HL-60 (cell line): ENCODE results near the gene CDC25C.
"Not testable (repeated sequence)": the region's sequence is repeated elsewhere in the genome, so short reads cannot be mapped to it uniquely, and the experiment has no call there.

Source experiments
- DNase-seq, 2 experiments: peaks; one replicate each; pipeline ENCODE4 v3.0.0-alpha.2; 2010 to 2020; ENCODE audit warnings: low read depth in 1 of 2, low spot score in 1 of 2
- H3K27ac ChIP-seq: fragments of 250-450 bp; sonication (Bioruptor Pico); replicated peaks from 2 replicates; pipeline ENCODE4 v1.5.1; 2020; ENCODE audit warnings: mild to moderate bottlenecking, moderate library complexity
- H3K27me3 ChIP-seq: fragments of 250-450 bp; sonication (Bioruptor Pico); 2 replicates; pipeline ENCODE4 v1.5.1; 2021; ENCODE audit warnings: mild to moderate bottlenecking, moderate library complexity; ENCODE audit not compliant: insufficient read depth, poor library complexity, severe bottlenecking
- H3K4me3 ChIP-seq: replicated peaks from 2 replicates; pipeline ENCODE4 v1.5.1; 2011; ENCODE audit warnings: mild to moderate bottlenecking, control low read depth, low read length; ENCODE audit not compliant: insufficient read depth
- CTCF ChIP-seq: IDR thresholded peaks from one replicate; pipeline ENCODE4 v1.5.1; 2011; ENCODE audit warnings: low read length, control low read depth, inconsistent platforms; ENCODE audit not compliant: insufficient read depth
- GABPA ChIP-seq: IDR thresholded peaks from 2 replicates; pipeline ENCODE4 v1.6.1; 2012; ENCODE audit warnings: low read depth
- POLR2AphosphoS5 ChIP-seq: IDR thresholded peaks from 2 replicates; pipeline ENCODE4 v1.6.1; 2012; ENCODE audit warnings: low read depth
- REST ChIP-seq: IDR thresholded peaks from 2 replicates; pipeline ENCODE4 v1.6.1; 2012; ENCODE audit warnings: low read depth; ENCODE audit not compliant: insufficient replicate concordance
- SPI1 ChIP-seq: IDR thresholded peaks from 2 replicates; pipeline ENCODE4 v1.6.1; 2012; ENCODE audit warnings: low read depth, mild to moderate bottlenecking, borderline replicate concordance

CDC25C gene

GRCh38 chr5:138330813-138331448 is 673 bp downstream of the CDC25C start:
- H3K27ac ChIP-seq, result peak overlapping the region; percentile 76
- no peaks in the 10 kb centered on the region for H3K27me3 ChIP-seq
- TF ChIP-seq GABPA, result no peak
- no peak for TF ChIP-seq REST
- no peak for TF ChIP-seq CTCF
- TF ChIP-seq POLR2AphosphoS5, result no peak
- no peak for TF ChIP-seq SPI1
- peak overlapping the region; percentile 42 for H3K4me3 ChIP-seq
- no peak for DNase-seq

- H3K27ac ChIP-seq, DNase-seq, H3K4me3 ChIP-seq, H3K27me3 ChIP-seq: not testable (repeated sequence)
These were observed 13.4 kb downstream of the CDC25C start for GRCh38 chr5:138318211-138318610.

GRCh38 chr5:138316355-138316754 is 15.2 kb downstream of the CDC25C start:
- Histone ChIP-seq H3K4me3 (no peak overlapping the region), H3K27me3 (no peaks in the 10 kb centered on the region), H3K27ac (no peak overlapping the region)
- no peak for DNase-seq
- TF ChIP-seq SPI1, result no peak

- H3K27me3 ChIP-seq, result no peaks in the 10 kb centered on the region
- TF ChIP-seq GABPA, result no peak
- TF ChIP-seq CTCF, result no peak
- TF ChIP-seq SPI1, result no peak
- no peak for TF ChIP-seq POLR2AphosphoS5
- TF ChIP-seq REST, result no peak
These were observed 15.8 kb downstream of the CDC25C start for GRCh38 chr5:138315751-138316278.

GRCh38 chr5:138305797-138306196 is 25.8 kb downstream of the CDC25C start:
- DNase-seq, result peak in 1 of 2 experiments; percentile 9
- TF ChIP-seq CTCF (no peak), GABPA (no peak), POLR2AphosphoS5 (no peak), REST (no peak), SPI1 (no peak)
- Histone ChIP-seq H3K27me3 (no peaks in the 10 kb centered on the region), H3K4me3 (no peak overlapping the region), H3K27ac (no peak overlapping the region)

More at GRCh38 chr5:138315751-138316278, 15.8 kb downstream of the CDC25C start:
- no peak for DNase-seq
- H3K27ac ChIP-seq, result no peak overlapping the region
- no peak overlapping the region for H3K4me3 ChIP-seq
